HUES64 (cell line): ENCODE data around the gene NEU3.
"Not testable (repeated sequence)": the region's sequence is repeated elsewhere in the genome, so short reads cannot be mapped to it uniquely, and the experiment has no call there.

Source experiments
- H3K27ac ChIP-seq: 2 replicates; pipeline ENCODE4 v1.7.0; 2013; ENCODE audit warnings: low read depth, low read length, inconsistent platforms
- H3K27me3 ChIP-seq: 2 replicates; pipeline ENCODE4 v1.6.1; 2013; ENCODE audit warnings: mild to moderate bottlenecking, low read length; ENCODE audit not compliant: insufficient read depth
- H3K36me3 ChIP-seq: 2 replicates; pipeline ENCODE4 v1.6.1; 2013; ENCODE audit warnings: mild to moderate bottlenecking, low read length; ENCODE audit not compliant: insufficient read depth
- H3K4me1 ChIP-seq: 2 replicates; pipeline ENCODE4 v1.6.1; 2013; ENCODE audit warnings: mild to moderate bottlenecking, low read length, moderate library complexity; ENCODE audit not compliant: insufficient read depth
- H3K4me3 ChIP-seq: 2 replicates; pipeline ENCODE4 v1.5.1; 2013; ENCODE audit warnings: mild to moderate bottlenecking, low read length, moderate library complexity
- H3K9ac ChIP-seq: 2 replicates; pipeline ENCODE4 v1.6.1; 2013; ENCODE audit warnings: mild to moderate bottlenecking, low read depth, low read length
- H3K9me3 ChIP-seq: 2 replicates; pipeline ENCODE4 v1.6.1; 2013; ENCODE audit warnings: low read depth, low read length; ENCODE audit not compliant: insufficient read depth
- WGBS: fragments of 150-250, 120-280 bp; methylation state at CpG from one replicate; pipeline ENCODE4 v1.1.7; 2013; ENCODE audit warnings: missing lambda C conversion rate; 5-methylcytosine and 5-hydroxymethylcytosine counted together

The NEU3 gene

GRCh38 chr11:74954199-74954598, 34.5 kb upstream of the NEU3 start:
- Histone ChIP-seq H3K9ac (no peak overlapping the region), H3K4me3 (no peak overlapping the region), H3K9me3 (no peaks in the 10 kb centered on the region), H3K27ac (no peak overlapping the region), H3K4me1 (no peaks in the 10 kb centered on the region), H3K36me3 (peaks cover 22% of the 10 kb centered on the region; the same call in 1 of the 2 replicates), H3K27me3 (no peaks in the 10 kb centered on the region)
- WGBS: 100% methylated on average over 1 of the region's 1 CpG

DNA sequence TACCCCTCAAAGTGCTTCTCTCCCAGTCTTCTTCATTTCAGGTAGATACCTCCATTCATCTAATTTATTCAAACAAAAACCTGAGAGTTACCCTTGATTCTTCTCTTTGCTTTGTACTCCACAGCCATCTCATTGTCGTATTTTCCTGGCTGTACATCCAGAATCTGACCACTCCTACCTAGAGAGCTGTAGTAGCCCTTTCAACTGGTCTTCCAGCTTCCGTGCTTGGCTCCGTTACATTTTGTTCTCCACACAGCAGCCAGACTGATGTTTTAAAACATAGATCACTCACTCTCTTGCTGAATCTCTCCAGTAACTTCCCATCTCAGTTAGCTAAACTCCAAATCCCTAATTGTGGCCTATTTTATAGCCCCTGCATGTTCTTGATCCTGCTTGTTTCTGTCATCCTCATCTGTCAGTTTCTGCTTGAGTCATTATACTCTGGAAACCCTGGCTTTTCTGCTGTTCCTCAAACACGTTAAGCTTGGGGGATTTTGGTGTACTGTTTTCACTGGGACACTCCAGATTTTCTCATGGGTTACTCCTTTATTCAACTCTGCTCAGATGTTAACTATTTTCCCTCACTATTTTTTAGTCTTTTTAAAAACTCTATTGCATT, 32.2 kb upstream of the NEU3 start:
- no peaks in the 10 kb centered on the region for H3K4me1 ChIP-seq
- H3K27me3 ChIP-seq: no peaks in the 10 kb centered on the region
- no peak overlapping the region for H3K27ac ChIP-seq
- H3K36me3 ChIP-seq: peaks cover 19% of the 10 kb centered on the region; the same call in 1 of the 2 replicates
- no peak overlapping the region for H3K4me3 ChIP-seq
- WGBS: 95% methylated on average over 4 of the region's 4 CpGs
- no peak overlapping the region for H3K9ac ChIP-seq
- H3K9me3 ChIP-seq: no peaks in the 10 kb centered on the region

DNA sequence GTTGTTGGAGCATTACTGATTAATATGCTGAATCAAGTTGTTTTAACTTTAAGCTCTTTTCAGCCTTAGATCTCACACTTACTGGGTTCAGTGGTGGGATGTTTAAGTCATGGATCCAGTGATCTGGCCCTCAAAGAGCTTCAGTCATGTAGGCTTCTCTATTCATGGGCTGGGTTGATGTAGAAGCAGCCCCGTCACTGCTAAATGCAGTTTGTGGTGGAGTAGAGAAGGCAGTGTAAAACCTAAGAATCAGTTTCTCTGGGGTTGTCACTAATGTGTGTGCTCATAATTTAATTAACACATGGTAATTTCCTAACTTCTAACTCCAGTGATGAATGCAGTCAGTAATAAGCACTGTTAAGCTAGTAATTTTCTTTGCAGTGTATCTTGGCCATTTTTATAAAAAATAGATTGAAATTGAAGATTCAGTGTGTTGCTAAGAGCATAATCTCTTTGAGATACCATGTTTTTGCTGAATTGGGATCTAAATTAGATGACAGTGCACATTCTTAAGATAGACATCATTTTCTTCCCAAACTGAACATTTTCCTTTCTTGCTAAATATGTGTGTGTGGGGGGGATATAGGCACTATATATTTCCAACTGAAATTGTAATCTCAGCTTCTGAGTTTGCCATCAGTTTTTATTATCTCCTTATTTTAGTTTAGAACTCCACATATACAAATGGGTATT, 30.6 kb upstream of the NEU3 start:
- Histone ChIP-seq H3K27me3 (no peaks in the 10 kb centered on the region), H3K9ac (no peak overlapping the region), H3K27ac (no peak overlapping the region), H3K36me3 (peaks cover 18% of the 10 kb centered on the region; the same call in 1 of the 2 replicates), H3K9me3 (no peaks in the 10 kb centered on the region), H3K4me3 (no peak overlapping the region), H3K4me1 (no peaks in the 10 kb centered on the region)
- WGBS: 85% methylated on average over 1 of the region's 1 CpG

- H3K27ac ChIP-seq, H3K4me1 ChIP-seq, H3K4me3 ChIP-seq, H3K27me3 ChIP-seq, H3K9me3 ChIP-seq, H3K9ac ChIP-seq: not testable (repeated sequence)
- H3K36me3 ChIP-seq: peaks cover 27% of the 10 kb centered on the region
- 97% methylated on average over 6 of the region's 6 CpGs for WGBS
Measured at GRCh38 chr11:74960128-74960527, 28.6 kb upstream of the NEU3 start.

DNA sequence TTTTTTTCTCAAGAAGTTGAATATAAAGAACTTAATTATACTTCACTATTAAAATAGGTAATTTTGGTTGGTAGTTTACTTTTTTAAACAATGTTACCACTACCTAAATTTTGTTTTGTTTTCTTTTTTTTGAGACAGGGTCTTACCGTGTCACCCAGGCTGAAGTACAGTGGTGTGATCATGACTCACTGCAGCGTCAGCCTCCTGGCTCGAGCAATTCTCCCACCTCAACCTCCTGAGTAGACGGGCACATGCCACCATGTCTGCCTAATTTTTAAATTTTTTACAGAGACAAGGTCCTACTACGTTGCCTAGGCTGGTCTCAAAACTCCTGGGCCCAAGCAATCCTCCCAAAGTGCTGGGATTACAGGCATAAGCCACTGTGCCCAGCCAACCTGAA, 22.1 kb upstream of the NEU3 start:
- no peak overlapping the region for H3K27ac ChIP-seq
- H3K9ac ChIP-seq: no peak overlapping the region
- H3K36me3 ChIP-seq: peaks cover 77% of the 10 kb centered on the region
- no peak overlapping the region for H3K4me3 ChIP-seq
- no peaks in the 10 kb centered on the region for H3K27me3 ChIP-seq
- 91% methylated on average over 5 of the region's 5 CpGs for WGBS
- no peaks in the 10 kb centered on the region for H3K4me1 ChIP-seq
- H3K9me3 ChIP-seq: no peaks in the 10 kb centered on the region

DNA sequence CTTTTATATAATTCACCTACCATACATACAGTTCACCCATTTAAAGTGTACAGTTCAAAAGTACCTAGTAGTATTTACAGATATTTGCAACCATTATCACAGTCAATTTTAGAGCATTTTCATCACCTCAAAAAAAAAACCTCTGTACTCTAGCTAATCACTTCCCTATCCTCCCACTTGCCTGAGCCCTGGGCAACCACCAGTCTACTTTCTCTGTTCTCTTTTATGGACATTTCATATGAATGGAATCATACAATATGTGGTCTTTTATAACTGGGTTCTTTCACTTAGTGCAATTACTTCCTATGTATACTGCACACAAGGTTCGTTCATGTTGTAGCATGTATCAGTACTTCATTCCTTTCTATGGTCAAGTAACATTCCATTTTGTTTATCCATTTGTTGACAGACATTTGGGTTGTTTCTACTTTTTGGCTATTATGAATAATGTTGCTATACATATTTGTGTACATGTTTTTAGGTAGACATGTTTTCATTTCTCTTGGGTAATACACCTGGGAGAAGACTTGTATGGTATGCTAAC, 17.8 kb upstream of the NEU3 start:
- Histone ChIP-seq H3K27ac (no peak overlapping the region), H3K36me3 (peaks cover 85% of the 10 kb centered on the region), H3K27me3 (no peaks in the 10 kb centered on the region)

GRCh38 chr11:74971424-74971823, 17.3 kb upstream of the NEU3 start:
- peaks cover 85% of the 10 kb centered on the region for H3K36me3 ChIP-seq
- no peak overlapping the region for H3K4me3 ChIP-seq
- H3K4me1 ChIP-seq: no peaks in the 10 kb centered on the region
- no peak overlapping the region for H3K27ac ChIP-seq
- H3K9me3 ChIP-seq: no peaks in the 10 kb centered on the region
- no peak overlapping the region for H3K9ac ChIP-seq
- 94% methylated on average over 5 of the region's 6 CpGs for WGBS
- no peaks in the 10 kb centered on the region for H3K27me3 ChIP-seq

More for the DNA sequence above, 17.8 kb upstream of the NEU3 start:
- Histone ChIP-seq H3K4me1 (no peaks in the 10 kb centered on the region), H3K9me3 (no peaks in the 10 kb centered on the region), H3K9ac (no peak overlapping the region), H3K4me3 (no peak overlapping the region)
- 100% methylated on average over 1 of the region's 1 CpG for WGBS

- WGBS: 97% methylated on average over 4 of the region's 4 CpGs
- Histone ChIP-seq H3K4me3 (no peak overlapping the region), H3K9me3 (no peaks in the 10 kb centered on the region), H3K4me1 (no peaks in the 10 kb centered on the region), H3K27me3 (no peaks in the 10 kb centered on the region), H3K27ac (no peak overlapping the region), H3K36me3 (peaks cover 56% of the 10 kb centered on the region), H3K9ac (no peak overlapping the region)
Measured at GRCh38 chr11:74978041-74978440, 10.7 kb upstream of the NEU3 start.

DNA sequence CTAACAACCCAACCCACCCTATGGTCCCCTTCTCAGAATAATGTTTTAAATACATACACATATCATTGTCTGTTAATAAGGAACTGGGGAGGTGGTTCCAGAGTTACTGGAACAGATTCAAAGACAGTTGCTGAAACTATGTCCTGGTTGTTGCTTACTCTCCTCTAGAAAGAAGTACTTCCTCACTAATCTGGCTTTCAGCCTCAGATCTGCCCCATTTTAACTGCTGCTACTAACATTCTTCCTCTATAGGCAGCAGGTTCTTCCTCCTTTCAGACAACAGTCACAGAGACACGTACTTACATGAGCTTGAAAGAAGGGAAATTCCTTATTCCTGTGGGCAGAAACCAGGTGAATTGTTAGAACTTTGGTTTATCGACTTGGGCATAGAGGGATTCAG, 8.1 kb upstream of the NEU3 start:
- no peak overlapping the region for H3K4me3 ChIP-seq
- peaks cover 34% of the 10 kb centered on the region for H3K36me3 ChIP-seq
- H3K27ac ChIP-seq: no peak overlapping the region
- H3K9ac ChIP-seq: no peak overlapping the region
- H3K9me3 ChIP-seq: no peaks in the 10 kb centered on the region
- 98% methylated on average over 2 of the region's 2 CpGs for WGBS
- H3K27me3 ChIP-seq: no peaks in the 10 kb centered on the region
- no peaks in the 10 kb centered on the region for H3K4me1 ChIP-seq

- no peak overlapping the region for H3K9ac ChIP-seq
- H3K4me1 ChIP-seq: no peaks in the 10 kb centered on the region
- WGBS: 100% methylated on average over 1 of the region's 1 CpG
- no peaks in the 10 kb centered on the region for H3K27me3 ChIP-seq
- peaks cover 23% of the 10 kb centered on the region for H3K36me3 ChIP-seq
- H3K27ac ChIP-seq: no peak overlapping the region
- no peaks in the 10 kb centered on the region for H3K9me3 ChIP-seq
- no peak overlapping the region for H3K4me3 ChIP-seq
Measured at GRCh38 chr11:74981888-74982287, 6.8 kb upstream of the NEU3 start.

- Histone ChIP-seq H3K27me3 (no peaks in the 10 kb centered on the region), H3K4me1 (no peaks in the 10 kb centered on the region), H3K9me3 (no peaks in the 10 kb centered on the region), H3K4me3 (no peak overlapping the region), H3K9ac (no peak overlapping the region), H3K36me3 (peaks cover 9% of the 10 kb centered on the region), H3K27ac (no peak overlapping the region)
- 85% methylated on average over 3 of the region's 3 CpGs for WGBS
Measured at GRCh38 chr11:74984070-74984469, 4.7 kb upstream of the NEU3 start.
